Neural cell (in vitro differentiated cells): ENCODE data around the gene LSM14A. TPM values are rescaled to one million over a fixed set of nuclear protein-coding genes. Genes with fewer than 3 reads are reported as not detected.

Experiments
- H2AFZ ChIP-seq: fragments of 200-600, 300-800 bp; sonication (generic), shearing (Covaris generic); 2 replicates; pipeline ENCODE4 v1.6.0; 2014; ENCODE audit warnings: low read depth, mild to moderate bottlenecking, antibody characterized with exemption, low read length, moderate library complexity
- H3F3A ChIP-seq: fragments of 200-600 bp; shearing (Covaris generic); 2 replicates; pipeline ENCODE4 v1.6.1; 2016; ENCODE audit warnings: mild to moderate bottlenecking, moderate library complexity, mixed read lengths, antibody characterized with exemption, low read length; ENCODE audit not compliant: insufficient read depth, poor library complexity, severe bottlenecking
- H3K27ac ChIP-seq: fragments of 200-600, 300-800 bp; sonication (generic), shearing (Covaris generic); 2 replicates; pipeline ENCODE4 v1.5.1; 2014; ENCODE audit warnings: mild to moderate bottlenecking, low read length, moderate library complexity
- H3K27me3 ChIP-seq: fragments of 300-800, 200-600 bp; sonication (generic), shearing (Covaris generic); 2 replicates; pipeline ENCODE4 v1.6.0; 2014; ENCODE audit warnings: mild to moderate bottlenecking, low read depth, low read length, moderate library complexity; ENCODE audit not compliant: insufficient read depth
- H3K36me3 ChIP-seq: fragments of 300-800, 200-600 bp; sonication (generic), shearing (Covaris generic); 2 replicates; pipeline ENCODE4 v1.5.1; 2014; ENCODE audit warnings: mild to moderate bottlenecking, antibody characterized with exemption, low read length, moderate library complexity; ENCODE audit not compliant: insufficient read depth
- H3K4me2 ChIP-seq: fragments of 300-800, 200-600 bp; sonication (generic), shearing (Covaris generic); 2 replicates; pipeline ENCODE4 v1.6.0; 2014; ENCODE audit warnings: mild to moderate bottlenecking, low read length
- H3K4me3 ChIP-seq: fragments of 300-800, 200-600 bp; sonication (generic), shearing (Covaris generic); 2 replicates; pipeline ENCODE4 v1.5.1; 2014; ENCODE audit warnings: mild to moderate bottlenecking, low read length, moderate library complexity
- H3K79me2 ChIP-seq: fragments of 200-600 bp; shearing (Covaris generic); replicated peaks from 2 replicates; pipeline ENCODE4 v1.6.0; 2014; ENCODE audit warnings: mild to moderate bottlenecking, low read length, moderate library complexity; ENCODE audit not compliant: insufficient read depth
- H3K9ac ChIP-seq: fragments of 300-800, 200-600 bp; sonication (generic), shearing (Covaris generic); 2 replicates; pipeline ENCODE4 v1.6.1; 2016; ENCODE audit warnings: mild to moderate bottlenecking, low read length, mixed read lengths
- H3K9me2 ChIP-seq: fragments of 200-600 bp; shearing (Covaris generic); 2 replicates; pipeline ENCODE4 v1.6.1; 2016; ENCODE audit warnings: mild to moderate bottlenecking, low read length, mixed read lengths; ENCODE audit not compliant: insufficient read depth
- H3K9me3 ChIP-seq: fragments of 200-600, 300-800 bp; sonication (generic), shearing (Covaris generic); 2 replicates; pipeline ENCODE4 v1.6.1; 2016; ENCODE audit warnings: mild to moderate bottlenecking, mixed run types, low read length, moderate library complexity, mixed read lengths
- H4K20me1 ChIP-seq: fragments of 200-600 bp; shearing (Covaris generic); 2 replicates; pipeline ENCODE4 v1.6.1; 2016; ENCODE audit warnings: mild to moderate bottlenecking, mixed run types; ENCODE audit not compliant: insufficient read depth
- EP300 ChIP-seq: fragments of 450-650 bp; conservative IDR thresholded peaks from 2 replicates; pipeline ENCODE4 v1.6.1; 2014; ENCODE audit warnings: antibody characterized with exemption, mild to moderate bottlenecking, moderate library complexity; ENCODE audit not compliant: poor library complexity, severe bottlenecking
- EZH2 ChIP-seq: fragments of 200-600, 300-800 bp; shearing (Covaris generic), sonication (generic); IDR thresholded peaks from 2 replicates; pipeline ENCODE4 v1.6.1; 2014; ENCODE audit warnings: antibody characterized with exemption, low read length, borderline replicate concordance, mild to moderate bottlenecking; ENCODE audit not compliant: insufficient read depth, poor library complexity, severe bottlenecking
- MXI1 ChIP-seq: fragments of 450-650 bp; conservative IDR thresholded peaks from 2 replicates; pipeline ENCODE4 v1.6.1; 2014; ENCODE audit warnings: antibody characterized with exemption, mild to moderate bottlenecking; ENCODE audit not compliant: poor library complexity, severe bottlenecking
- POLR2AphosphoS5 ChIP-seq: IDR thresholded peaks from 2 replicates; pipeline ENCODE4 v1.6.1; 2012
- RAD21 ChIP-seq: fragments of 450-650 bp; conservative IDR thresholded peaks from 2 replicates; pipeline ENCODE4 v1.6.1; 2014; ENCODE audit warnings: antibody characterized with exemption, mild to moderate bottlenecking, moderate library complexity
- REST ChIP-seq: IDR thresholded peaks from 2 replicates; pipeline ENCODE4 v1.6.1; 2012; ENCODE audit warnings: borderline replicate concordance
- SMC3 ChIP-seq: fragments of 450-650 bp; conservative IDR thresholded peaks from 2 replicates; pipeline ENCODE4 v1.6.1; 2014; ENCODE audit warnings: antibody characterized with exemption, mild to moderate bottlenecking, moderate library complexity; ENCODE audit not compliant: poor library complexity
- TAF1 ChIP-seq: IDR thresholded peaks from 2 replicates; pipeline ENCODE4 v1.6.1; 2012; ENCODE audit warnings: low read depth
- polyA plus RNA-seq: library from polyadenylated mRNA; depleted of rRNA; stranded (reverse); fragments of >200 nt; gene quantifications from 2 replicates; pipeline ENCODE4 v1.2.3, GENCODE V29; 2014
- TF ChIP-seq, protein P1 (sequence below): fragments of 450-650 bp; IDR thresholded peaks from 2 replicates; pipeline ENCODE4 v1.5.1; 2014; ENCODE audit warnings: antibody characterized with exemption, mild to moderate bottlenecking, moderate library complexity; ENCODE audit not compliant: poor library complexity, severe bottlenecking

LSM14A gene
- polyA plus RNA-seq, 1 donor from 2014 or later = 104 TPM

DNA sequence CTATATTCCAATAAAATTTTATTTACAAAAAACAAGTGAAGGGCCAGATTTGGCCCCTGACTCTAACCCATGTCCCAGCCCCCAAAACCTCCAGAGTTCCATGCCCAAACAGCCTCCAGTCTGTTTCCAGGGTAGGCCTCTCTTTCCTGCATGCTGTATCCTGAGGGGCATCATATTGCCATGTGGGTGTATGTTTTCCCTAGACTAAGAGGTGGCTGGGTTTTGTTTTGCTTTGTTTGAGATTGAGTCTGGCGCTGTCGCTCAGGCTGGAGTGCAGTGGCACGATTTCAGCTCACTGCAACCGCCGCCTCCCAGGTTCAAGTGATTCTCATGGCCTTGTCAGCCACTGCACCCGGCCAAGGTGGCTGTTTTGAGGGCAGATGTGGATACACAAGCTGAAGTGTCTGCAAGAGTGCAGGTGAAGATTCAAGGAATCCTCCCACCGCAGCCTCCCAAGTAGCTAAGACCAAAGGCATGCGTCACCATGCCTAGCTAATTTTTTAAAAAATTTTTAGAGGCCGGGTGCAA is 23.6 kb upstream of the LSM14A start:
- Histone ChIP-seq H2AFZ (no peak overlapping the region), H3K4me3 (no peak overlapping the region), H4K20me1 (no peaks in the 10 kb centered on the region), H3K27me3 (no peaks in the 10 kb centered on the region), H3K36me3 (no peaks in the 10 kb centered on the region), H3K9me2 (no peaks in the 10 kb centered on the region), H3F3A (no peaks in the 10 kb centered on the region), H3K9me3 (no peaks in the 10 kb centered on the region), H3K27ac (no peak overlapping the region), H3K4me2 (no peak overlapping the region), H3K79me2 (no peaks in the 10 kb centered on the region), H3K9ac (no peak overlapping the region)
- no peak for TF ChIP-seq POLR2AphosphoS5
- TF ChIP-seq SMC3 = no peak
- no peak for TF ChIP-seq RAD21
- TF ChIP-seq TAF1 = no peak
- TF ChIP-seq REST = no peak
- TF ChIP-seq, protein P1, sequence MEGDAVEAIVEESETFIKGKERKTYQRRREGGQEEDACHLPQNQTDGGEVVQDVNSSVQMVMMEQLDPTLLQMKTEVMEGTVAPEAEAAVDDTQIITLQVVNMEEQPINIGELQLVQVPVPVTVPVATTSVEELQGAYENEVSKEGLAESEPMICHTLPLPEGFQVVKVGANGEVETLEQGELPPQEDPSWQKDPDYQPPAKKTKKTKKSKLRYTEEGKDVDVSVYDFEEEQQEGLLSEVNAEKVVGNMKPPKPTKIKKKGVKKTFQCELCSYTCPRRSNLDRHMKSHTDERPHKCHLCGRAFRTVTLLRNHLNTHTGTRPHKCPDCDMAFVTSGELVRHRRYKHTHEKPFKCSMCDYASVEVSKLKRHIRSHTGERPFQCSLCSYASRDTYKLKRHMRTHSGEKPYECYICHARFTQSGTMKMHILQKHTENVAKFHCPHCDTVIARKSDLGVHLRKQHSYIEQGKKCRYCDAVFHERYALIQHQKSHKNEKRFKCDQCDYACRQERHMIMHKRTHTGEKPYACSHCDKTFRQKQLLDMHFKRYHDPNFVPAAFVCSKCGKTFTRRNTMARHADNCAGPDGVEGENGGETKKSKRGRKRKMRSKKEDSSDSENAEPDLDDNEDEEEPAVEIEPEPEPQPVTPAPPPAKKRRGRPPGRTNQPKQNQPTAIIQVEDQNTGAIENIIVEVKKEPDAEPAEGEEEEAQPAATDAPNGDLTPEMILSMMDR = no peak
- no peak for TF ChIP-seq EZH2
- no peak for TF ChIP-seq EP300
- TF ChIP-seq MXI1 = no peak

- no peak overlapping the region for H3K9ac ChIP-seq
- H4K20me1 ChIP-seq = no peaks in the 10 kb centered on the region
- H3K4me3 ChIP-seq = no peak overlapping the region
- no peaks in the 10 kb centered on the region for H3K27me3 ChIP-seq
- H2AFZ ChIP-seq = no peak overlapping the region
- H3K9me2 ChIP-seq = no peaks in the 10 kb centered on the region
- no peak for TF ChIP-seq EP300
- TF ChIP-seq REST = no peak
- no peak for TF ChIP-seq RAD21
- no peak for TF ChIP-seq MXI1
- TF ChIP-seq TAF1 = no peak
- H3K4me2 ChIP-seq = no peak overlapping the region
- H3K27ac ChIP-seq = no peak overlapping the region
- H3K9me3 ChIP-seq = no peaks in the 10 kb centered on the region
- H3K36me3 ChIP-seq = no peaks in the 10 kb centered on the region
- H3K79me2 ChIP-seq = no peaks in the 10 kb centered on the region
- H3F3A ChIP-seq = no peaks in the 10 kb centered on the region
Measured at GRCh38 chr19:34149873-34150272, 22.4 kb upstream of the LSM14A start.
